Measurements from ENCODE around the gene CCND2.

The CCND2 gene

DNA sequence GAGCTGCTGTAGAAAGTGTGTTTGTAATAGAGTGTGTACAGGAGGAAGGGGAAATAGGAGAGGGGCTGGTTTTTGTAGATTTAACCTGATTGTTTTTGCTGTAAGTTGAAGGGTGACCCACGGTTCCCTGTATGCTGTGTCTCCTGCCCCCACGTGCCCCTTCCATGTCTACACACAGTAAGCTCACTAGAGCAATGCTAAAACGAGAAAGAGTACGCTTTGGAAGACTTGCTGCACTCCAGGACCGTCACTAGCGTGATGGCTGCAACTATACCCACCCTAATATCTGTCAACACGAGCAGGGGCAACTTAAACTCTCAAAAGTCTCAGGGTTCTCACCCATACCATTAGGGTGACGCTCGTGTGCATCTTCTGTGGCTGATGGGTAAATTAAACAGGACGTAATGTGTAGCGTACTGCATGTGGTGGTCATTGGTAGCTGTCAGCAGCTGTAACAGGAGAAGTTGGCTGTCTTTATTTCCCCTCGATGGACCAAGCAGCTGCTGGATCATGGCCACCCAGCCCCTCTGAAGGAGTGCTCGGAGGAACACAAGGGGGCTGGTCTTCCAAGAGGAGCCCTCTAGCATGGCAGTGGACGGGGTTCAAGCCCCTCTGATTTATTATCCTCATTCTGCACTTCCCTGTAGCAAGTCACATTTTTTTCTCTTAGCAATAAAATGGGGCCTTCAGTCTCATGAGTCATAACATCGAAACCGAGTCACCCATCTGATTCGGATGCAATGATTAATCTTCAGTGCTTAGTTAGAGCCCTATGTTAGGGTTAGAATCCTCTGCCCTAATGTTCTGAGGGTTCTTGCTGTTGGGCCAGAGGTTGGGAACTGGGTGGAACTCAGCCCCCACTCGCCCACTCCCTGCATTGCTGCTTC, 14.0 kb downstream of the CCND2 start:
- TF ChIP-seq, protein P1, sequence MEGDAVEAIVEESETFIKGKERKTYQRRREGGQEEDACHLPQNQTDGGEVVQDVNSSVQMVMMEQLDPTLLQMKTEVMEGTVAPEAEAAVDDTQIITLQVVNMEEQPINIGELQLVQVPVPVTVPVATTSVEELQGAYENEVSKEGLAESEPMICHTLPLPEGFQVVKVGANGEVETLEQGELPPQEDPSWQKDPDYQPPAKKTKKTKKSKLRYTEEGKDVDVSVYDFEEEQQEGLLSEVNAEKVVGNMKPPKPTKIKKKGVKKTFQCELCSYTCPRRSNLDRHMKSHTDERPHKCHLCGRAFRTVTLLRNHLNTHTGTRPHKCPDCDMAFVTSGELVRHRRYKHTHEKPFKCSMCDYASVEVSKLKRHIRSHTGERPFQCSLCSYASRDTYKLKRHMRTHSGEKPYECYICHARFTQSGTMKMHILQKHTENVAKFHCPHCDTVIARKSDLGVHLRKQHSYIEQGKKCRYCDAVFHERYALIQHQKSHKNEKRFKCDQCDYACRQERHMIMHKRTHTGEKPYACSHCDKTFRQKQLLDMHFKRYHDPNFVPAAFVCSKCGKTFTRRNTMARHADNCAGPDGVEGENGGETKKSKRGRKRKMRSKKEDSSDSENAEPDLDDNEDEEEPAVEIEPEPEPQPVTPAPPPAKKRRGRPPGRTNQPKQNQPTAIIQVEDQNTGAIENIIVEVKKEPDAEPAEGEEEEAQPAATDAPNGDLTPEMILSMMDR (IDR thresholded peaks at IDR 0.05; ENCODE audit: low read depth, low read length), result no peak
- no peak for TF ChIP-seq EZH2phosphoT487 (IDR thresholded peaks at IDR 0.05; ENCODE audit: low read depth)
- Histone ChIP-seq H3K27ac (ENCODE audit: low read length) (peak overlapping the region; percentile 42), H4K20me1 (ENCODE audit: insufficient read depth, low read length) (peaks cover 100% of the 10 kb centered on the region), H3K9ac (ENCODE audit: low read length) (no peak overlapping the region), H3K36me3 (replicated peaks; ENCODE audit: low read depth, low read length) (peaks cover 98% of the 10 kb centered on the region), H3K27me3 (ENCODE audit: low read depth, low read length) (no peaks in the 10 kb centered on the region), H3K4me1 (ENCODE audit: low read length) (peaks cover 69% of the 10 kb centered on the region), H3K9me3 (ENCODE audit: insufficient read depth, low read length) (no peaks in the 10 kb centered on the region), H3K4me2 (ENCODE audit: low read length) (0 out of 2 replicates have a peak overlapping the region, but pooled peaks have one; percentile 6), H2AFZ (ENCODE audit: low read depth, low read length) (no peak overlapping the region), H3K79me2 (ENCODE audit: low read length) (peaks cover 100% of the 10 kb centered on the region), H3K4me3 (ENCODE audit: low read length) (no peak overlapping the region)

DNA sequence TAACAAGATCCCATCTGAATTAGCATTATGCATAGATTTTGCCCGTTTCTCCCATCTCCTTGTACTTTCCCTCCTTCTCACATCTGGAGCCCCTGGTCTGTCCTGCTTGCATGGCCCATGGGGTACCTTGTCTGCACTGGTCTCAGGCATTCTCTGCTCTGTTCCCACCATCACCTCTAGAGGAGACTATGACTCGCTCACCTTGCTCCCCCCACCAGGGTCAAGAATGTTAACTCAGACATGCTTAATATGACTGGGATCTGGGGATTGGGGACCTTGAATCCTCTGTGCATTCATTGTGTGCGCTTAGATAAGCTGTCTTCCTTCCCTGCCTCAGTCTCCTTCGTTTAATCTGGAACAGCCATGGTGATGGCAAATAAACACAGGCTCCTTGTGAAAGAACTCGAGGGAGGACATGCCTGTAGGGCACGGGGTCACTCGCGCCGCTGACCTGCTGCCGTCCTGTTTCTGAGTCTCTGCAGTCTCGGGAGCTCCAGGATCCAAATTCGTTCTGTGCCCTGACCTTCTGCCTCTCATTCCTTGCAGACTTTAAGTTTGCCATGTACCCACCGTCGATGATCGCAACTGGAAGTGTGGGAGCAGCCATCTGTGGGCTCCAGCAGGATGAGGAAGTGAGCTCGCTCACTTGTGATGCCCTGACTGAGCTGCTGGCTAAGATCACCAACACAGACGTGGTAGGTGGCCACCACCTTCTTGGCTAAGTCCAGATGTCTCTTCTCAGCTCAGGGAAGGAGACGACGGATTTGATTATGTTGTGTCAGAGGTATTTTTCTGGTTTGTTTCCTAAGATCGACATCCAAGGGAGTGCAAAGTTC, 15.0 kb downstream of the CCND2 start:
- Histone ChIP-seq H3K4me1 (ENCODE audit: low read length) (peaks cover 59% of the 10 kb centered on the region), H4K20me1 (ENCODE audit: insufficient read depth, low read length) (peaks cover 100% of the 10 kb centered on the region), H3K4me2 (ENCODE audit: low read length) (no peak overlapping the region), H3K27ac (ENCODE audit: low read length) (peak overlapping the region; percentile 42; the same call in 1 of the 2 replicates), H3K27me3 (ENCODE audit: low read depth, low read length) (no peaks in the 10 kb centered on the region), H3K36me3 (replicated peaks; ENCODE audit: low read depth, low read length) (peaks cover 98% of the 10 kb centered on the region), H3K4me3 (ENCODE audit: low read length) (no peak overlapping the region), H3K79me2 (ENCODE audit: low read length) (peaks cover 100% of the 10 kb centered on the region), H2AFZ (ENCODE audit: low read depth, low read length) (no peak overlapping the region), H3K9ac (ENCODE audit: low read length) (no peak overlapping the region), H3K9me3 (ENCODE audit: insufficient read depth, low read length) (no peaks in the 10 kb centered on the region)
- no peak for TF ChIP-seq EZH2phosphoT487 (IDR thresholded peaks at IDR 0.05; ENCODE audit: low read depth)
- TF ChIP-seq, protein P1 (IDR thresholded peaks at IDR 0.05; ENCODE audit: low read depth, low read length), result no peak

DNA sequence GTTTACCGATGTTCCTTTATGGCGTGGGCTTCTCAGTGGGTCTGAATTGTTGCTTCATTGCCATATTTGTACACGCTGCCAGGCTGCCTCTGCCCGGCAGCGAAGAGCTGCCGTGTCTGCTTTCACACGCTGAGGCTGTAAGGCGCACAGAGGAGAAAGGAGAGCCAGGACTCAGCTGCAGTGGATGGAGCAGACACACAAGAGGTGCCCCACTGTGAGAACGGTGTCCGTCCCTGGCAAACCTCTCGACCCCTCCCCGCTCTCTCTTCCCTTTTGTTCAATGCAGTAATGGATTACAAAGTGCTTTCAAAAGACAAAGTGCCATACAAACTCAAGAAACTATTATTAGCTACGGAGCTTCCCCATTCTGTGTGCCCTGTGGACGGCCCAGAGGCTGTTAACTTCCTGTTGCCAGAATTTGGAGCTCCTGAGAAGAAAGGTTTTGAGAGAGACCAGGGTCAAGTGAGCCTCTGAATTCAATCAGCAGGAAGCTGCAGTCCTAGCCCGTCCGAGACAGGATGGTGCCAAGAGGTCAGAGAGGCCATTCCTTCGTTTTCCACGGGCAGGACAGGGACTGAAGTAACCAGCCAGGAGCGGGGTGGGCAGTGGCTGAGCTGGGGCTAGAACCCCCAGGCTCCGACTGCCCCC, 15.8 kb downstream of the CCND2 start:
- Histone ChIP-seq H3K4me2 (ENCODE audit: low read length) (no peak overlapping the region), H3K27ac (ENCODE audit: low read length) (no peak overlapping the region), H3K9ac (ENCODE audit: low read length) (no peak overlapping the region), H3K36me3 (replicated peaks; ENCODE audit: low read depth, low read length) (peaks cover 97% of the 10 kb centered on the region), H3K79me2 (ENCODE audit: low read length) (peaks cover 100% of the 10 kb centered on the region), H4K20me1 (ENCODE audit: insufficient read depth, low read length) (peaks cover 100% of the 10 kb centered on the region), H3K4me1 (ENCODE audit: low read length) (peaks cover 51% of the 10 kb centered on the region), H3K27me3 (ENCODE audit: low read depth, low read length) (no peaks in the 10 kb centered on the region), H3K4me3 (ENCODE audit: low read length) (no peak overlapping the region), H2AFZ (ENCODE audit: low read depth, low read length) (no peak overlapping the region), H3K9me3 (ENCODE audit: insufficient read depth, low read length) (no peaks in the 10 kb centered on the region)
- TF ChIP-seq, protein P1 (IDR thresholded peaks at IDR 0.05; ENCODE audit: low read depth, low read length), result no peak
- TF ChIP-seq EZH2phosphoT487 (IDR thresholded peaks at IDR 0.05; ENCODE audit: low read depth), result no peak

Measured in OCI-LY3 (cell line).